ENCODE data around the gene VGLL4.
"Not testable (repeated sequence)": the region's sequence is repeated elsewhere in the genome, so short reads cannot be mapped to it uniquely, and the experiment has no call there.

Gene VGLL4

DNA sequence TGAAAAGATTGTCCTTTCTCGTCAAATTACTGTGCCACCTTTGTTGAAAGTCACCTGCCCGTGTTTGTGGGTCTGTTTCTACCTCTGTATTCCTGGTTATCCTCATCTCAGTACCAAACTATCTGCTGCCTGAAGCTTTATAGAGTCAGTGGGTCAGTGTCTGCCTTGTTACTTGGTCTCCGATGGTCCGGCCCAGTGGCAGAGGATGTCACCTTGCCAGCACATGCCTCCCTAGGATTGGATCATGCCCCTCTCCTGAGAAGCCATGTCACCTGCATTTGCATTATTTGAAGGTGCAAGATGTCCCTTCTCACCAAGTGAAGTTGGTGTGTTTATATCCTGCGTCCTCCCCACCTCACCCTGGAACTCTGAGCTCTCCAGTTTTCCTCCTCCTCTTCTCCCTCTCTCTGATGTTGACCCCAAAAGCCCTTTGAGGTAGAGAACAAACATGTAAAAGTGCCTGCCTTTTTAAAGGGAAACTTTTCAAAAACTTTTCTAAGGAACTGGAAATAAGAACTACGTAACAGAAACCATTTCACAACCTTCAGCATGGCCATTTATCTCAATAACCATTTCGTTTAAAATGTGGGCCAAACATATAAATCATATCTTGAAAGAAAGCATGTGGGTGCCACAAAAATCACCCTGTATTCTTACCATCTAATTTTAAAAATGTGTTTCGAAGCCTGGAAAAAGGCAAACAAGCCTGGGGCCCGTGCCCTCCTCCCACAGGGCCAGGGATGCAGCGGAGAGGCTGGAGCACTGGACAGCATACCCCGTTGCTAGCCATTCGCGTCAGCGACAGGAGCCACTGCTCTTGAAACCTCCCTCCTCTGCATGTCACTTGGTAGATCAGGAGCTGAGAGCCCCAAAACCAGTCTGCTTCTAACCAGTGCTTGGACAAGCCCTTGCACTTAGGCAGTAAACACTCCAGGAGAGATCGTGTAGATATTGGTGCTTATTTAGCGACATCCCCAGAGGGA, 102.1 kb downstream of the VGLL4 start:
- Mint-ChIP-seq H3K27ac (no peak overlapping the region), H3K4me1 (peaks cover 12% of the 10 kb centered on the region), H3K9me3 (no peaks in the 10 kb centered on the region), H3K4me3 (no peak overlapping the region), H3K27me3 (no peaks in the 10 kb centered on the region), H3K36me3 (peaks cover 25% of the 10 kb centered on the region)
- no peak for ATAC-seq

GRCh38 chr3:11539677-11540076, 104.0 kb downstream of the VGLL4 start:
- Mint-ChIP-seq H3K9me3 (no peaks in the 10 kb centered on the region), H3K4me3 (no peak overlapping the region), H3K4me1 (peaks cover 12% of the 10 kb centered on the region), H3K27ac (no peak overlapping the region), H3K27me3 (no peaks in the 10 kb centered on the region), H3K36me3 (peaks cover 25% of the 10 kb centered on the region)
- no peak for ATAC-seq

GRCh38 chr3:11539218-11539617, 104.5 kb downstream of the VGLL4 start:
- Mint-ChIP-seq H3K4me3 (no peak overlapping the region), H3K27ac (no peak overlapping the region), H3K27me3 (no peaks in the 10 kb centered on the region), H3K9me3 (no peaks in the 10 kb centered on the region), H3K4me1 (peaks cover 12% of the 10 kb centered on the region), H3K36me3 (peaks cover 26% of the 10 kb centered on the region)
- no peak for ATAC-seq

GRCh38 chr3:11538581-11538980, 105.1 kb downstream of the VGLL4 start:
- H3K4me1 Mint-ChIP-seq = peaks cover 12% of the 10 kb centered on the region
- ATAC-seq = no peak
- no peaks in the 10 kb centered on the region for H3K27me3 Mint-ChIP-seq
- peaks cover 30% of the 10 kb centered on the region for H3K36me3 Mint-ChIP-seq
- no peak overlapping the region for H3K4me3 Mint-ChIP-seq
- H3K9me3 Mint-ChIP-seq = no peaks in the 10 kb centered on the region
- H3K27ac Mint-ChIP-seq = no peak overlapping the region

DNA sequence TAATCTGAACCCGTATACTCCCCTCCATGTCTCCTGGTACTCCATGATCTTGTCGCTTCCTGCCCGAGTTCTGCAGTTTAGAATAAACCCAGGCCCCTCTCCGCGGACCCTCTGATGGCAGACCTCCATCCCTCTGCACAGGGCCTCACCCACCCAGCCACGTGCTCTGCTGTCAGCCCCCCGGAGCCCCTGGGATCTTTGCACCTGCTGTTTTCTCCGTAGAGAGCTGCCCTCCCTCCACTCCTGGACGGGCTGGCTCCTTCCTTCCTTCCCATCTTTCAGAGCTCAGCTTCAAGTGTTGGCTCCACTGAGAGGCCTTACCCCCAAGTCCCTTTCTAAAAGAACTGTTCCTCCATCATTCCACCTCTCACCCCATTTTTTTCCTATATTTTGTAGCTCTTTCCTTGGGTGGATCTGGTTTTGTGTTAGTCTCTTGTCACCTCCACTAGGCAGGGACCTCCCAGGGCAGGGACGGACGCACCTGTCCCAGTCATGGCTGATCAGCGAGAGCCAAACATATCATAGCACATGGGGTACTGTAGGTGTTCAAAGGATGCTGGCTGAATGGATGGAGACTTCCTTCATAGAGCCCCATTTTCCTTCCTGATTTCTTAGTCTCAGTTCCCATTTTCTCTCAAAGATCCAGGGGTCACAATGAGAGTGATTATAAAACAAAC, 106.6 kb downstream of the VGLL4 start:
- Mint-ChIP-seq H3K27ac (no peak overlapping the region), H3K4me1 (peaks cover 12% of the 10 kb centered on the region), H3K36me3 (peaks cover 33% of the 10 kb centered on the region), H3K4me3 (no peak overlapping the region), H3K27me3 (no peaks in the 10 kb centered on the region), H3K9me3 (no peaks in the 10 kb centered on the region)
- no peak for ATAC-seq

DNA sequence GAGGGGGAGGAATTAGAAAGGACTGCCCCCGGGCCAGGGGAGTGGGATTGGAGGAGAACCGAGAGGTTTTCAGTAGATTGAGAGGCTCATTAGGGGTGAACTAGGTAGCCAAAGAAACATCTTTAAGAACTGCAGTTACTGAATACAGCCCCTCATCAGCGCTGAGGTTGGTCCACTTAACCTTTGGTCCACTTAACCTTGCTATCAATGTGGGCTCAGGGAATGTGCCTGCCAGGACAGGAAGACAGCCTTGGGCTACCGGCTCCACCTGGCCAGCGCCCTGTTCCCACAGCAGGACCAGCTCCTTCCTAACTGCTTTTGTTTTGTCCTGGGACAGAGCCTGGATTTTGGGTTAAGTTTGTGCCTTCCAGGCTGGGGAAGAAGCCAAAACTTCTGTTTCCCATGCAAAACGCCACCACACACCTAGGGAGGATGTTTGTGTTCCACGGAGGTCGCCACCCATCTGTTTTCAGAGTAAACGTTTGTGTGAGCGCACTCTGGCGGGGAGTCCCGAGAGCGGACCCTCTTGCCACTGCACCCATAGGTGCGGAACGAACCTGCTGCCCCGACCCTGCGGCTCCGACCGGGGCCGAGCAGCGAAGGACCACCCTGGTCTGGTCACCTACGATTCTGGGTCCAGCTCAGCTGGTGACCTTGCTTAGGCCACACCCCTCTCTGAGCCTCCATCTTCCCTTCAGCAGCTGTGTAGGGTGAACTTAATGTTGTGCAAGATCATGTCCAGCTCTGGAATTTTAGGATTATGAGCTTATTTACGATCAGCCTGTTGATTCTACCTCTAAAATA, 107.4 kb downstream of the VGLL4 start:
- no peak overlapping the region for H3K27ac Mint-ChIP-seq

DNA sequence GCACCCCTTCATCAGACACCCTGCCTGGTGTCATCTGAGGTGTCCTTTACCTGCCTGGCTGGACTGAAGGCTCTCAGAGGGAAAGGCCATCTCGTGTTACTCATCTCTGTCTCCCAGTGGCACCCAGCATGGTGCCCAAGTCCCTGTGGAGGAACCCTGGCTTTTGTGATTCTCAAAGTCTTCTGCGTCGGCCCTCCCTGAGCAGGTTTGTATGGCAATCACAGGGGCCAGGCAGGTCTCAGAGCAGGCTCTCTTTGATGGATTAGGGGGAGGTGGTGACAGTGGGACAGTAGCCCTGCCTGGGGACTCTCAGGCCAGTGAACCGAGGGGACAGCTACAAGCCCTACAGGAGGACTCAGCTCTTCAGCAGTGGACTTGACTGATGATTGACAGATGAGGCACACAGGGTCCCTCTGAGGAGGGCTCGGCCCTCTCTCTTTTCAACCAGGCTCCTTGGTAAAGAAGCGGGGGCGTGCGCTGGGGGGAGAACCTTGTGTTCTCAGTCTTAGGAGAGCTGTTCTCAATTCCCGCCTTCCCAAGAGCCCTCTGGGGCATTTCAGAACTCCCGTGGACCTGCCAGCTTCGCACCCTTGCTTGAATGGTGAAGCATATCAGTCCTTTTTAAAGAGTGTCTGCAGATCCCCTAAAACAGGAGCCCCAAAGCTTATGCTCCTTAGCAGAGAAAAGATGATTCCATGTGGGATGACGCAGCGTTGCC, 108.3 kb downstream of the VGLL4 start:
- Mint-ChIP-seq H3K9me3 (no peaks in the 10 kb centered on the region), H3K36me3 (peaks cover 30% of the 10 kb centered on the region), H3K27ac (no peak overlapping the region), H3K4me3 (no peak overlapping the region), H3K27me3 (no peaks in the 10 kb centered on the region), H3K4me1 (peaks cover 8% of the 10 kb centered on the region)
- ATAC-seq = no peak

More for the DNA sequence above, 107.4 kb downstream of the VGLL4 start:
- Mint-ChIP-seq H3K36me3 (peaks cover 30% of the 10 kb centered on the region), H3K4me3 (no peak overlapping the region), H3K9me3 (no peaks in the 10 kb centered on the region), H3K4me1 (peaks cover 8% of the 10 kb centered on the region), H3K27me3 (no peaks in the 10 kb centered on the region)
- ATAC-seq = no peak

- no peak overlapping the region for H3K27ac Mint-ChIP-seq
Observed at GRCh38 chr3:11534793-11535101, 109.0 kb downstream of the VGLL4 start.

GRCh38 chr3:11534011-11534792, 109.5 kb downstream of the VGLL4 start:
- no peak overlapping the region for H3K4me3 Mint-ChIP-seq
- H3K27ac Mint-ChIP-seq = no peak overlapping the region
- H3K27me3 Mint-ChIP-seq = no peaks in the 10 kb centered on the region
- no peak for ATAC-seq
- peaks cover 8% of the 10 kb centered on the region for H3K4me1 Mint-ChIP-seq
- peaks cover 21% of the 10 kb centered on the region for H3K36me3 Mint-ChIP-seq
- no peaks in the 10 kb centered on the region for H3K9me3 Mint-ChIP-seq

More at GRCh38 chr3:11534793-11535101, 109.0 kb downstream of the VGLL4 start:
- Mint-ChIP-seq H3K36me3 (peaks cover 26% of the 10 kb centered on the region), H3K27me3 (no peaks in the 10 kb centered on the region), H3K9me3 (no peaks in the 10 kb centered on the region), H3K4me3 (no peak overlapping the region), H3K4me1 (peaks cover 8% of the 10 kb centered on the region)
- no peak for ATAC-seq

GRCh38 chr3:11532931-11533391, 110.8 kb downstream of the VGLL4 start:
- Mint-ChIP-seq H3K27me3 (no peaks in the 10 kb centered on the region), H3K9me3 (no peaks in the 10 kb centered on the region), H3K4me1 (peaks cover 8% of the 10 kb centered on the region), H3K27ac (no peak overlapping the region), H3K36me3 (peaks cover 28% of the 10 kb centered on the region), H3K4me3 (no peak overlapping the region)
- ATAC-seq = no peak

DNA sequence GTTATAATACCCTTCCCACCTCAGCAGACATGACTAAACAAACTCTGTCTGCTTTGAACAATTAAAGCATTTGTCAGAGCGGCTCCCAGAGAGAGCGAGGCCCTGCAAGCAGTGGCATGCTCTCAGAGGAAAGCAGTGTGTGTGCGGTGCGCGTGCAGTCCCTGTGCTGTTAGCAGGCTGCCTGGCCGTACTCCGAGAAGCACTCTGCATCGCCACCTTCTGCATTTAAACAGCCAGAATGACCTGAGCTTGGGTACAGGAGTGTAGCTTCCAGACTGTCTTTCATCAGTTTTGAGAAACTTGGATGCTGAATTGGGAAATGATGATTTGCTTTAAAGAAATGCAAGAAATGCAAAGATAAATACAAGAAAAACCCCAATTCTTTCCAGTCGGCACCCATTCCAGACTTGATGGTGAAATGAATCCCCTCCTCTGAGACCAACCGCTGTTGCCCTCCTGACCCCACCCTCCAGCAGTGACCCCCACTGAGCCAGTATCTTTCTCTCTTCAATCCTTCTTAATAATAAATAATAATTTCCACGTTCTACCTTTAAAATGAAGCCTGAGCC, 113.5 kb downstream of the VGLL4 start:
- Mint-ChIP-seq H3K27me3 (no peaks in the 10 kb centered on the region), H3K4me1 (no peaks in the 10 kb centered on the region), H3K4me3 (no peak overlapping the region), H3K36me3 (peaks cover 30% of the 10 kb centered on the region), H3K27ac (no peak overlapping the region), H3K9me3 (peaks cover 2% of the 10 kb centered on the region)
- no peak for ATAC-seq

DNA sequence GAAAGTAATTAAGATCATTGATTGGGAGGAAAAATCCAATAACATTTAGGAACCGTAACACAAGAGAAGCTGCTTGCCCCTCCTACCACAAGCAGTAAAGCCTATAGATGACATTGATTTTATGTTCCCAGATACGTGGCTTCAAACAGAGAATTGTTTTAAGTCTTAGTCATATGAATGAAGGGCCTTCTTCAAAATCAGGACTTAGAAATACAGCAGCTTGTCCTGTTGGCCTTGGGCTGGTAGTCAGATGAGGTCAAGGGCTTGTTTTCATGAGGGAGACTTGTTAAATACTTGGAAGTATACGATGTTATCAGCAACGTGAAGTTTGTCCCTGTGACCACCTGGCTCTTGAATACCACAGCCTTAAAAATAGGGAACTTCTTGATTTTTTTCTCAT, 114.4 kb downstream of the VGLL4 start:
- H3K27me3 Mint-ChIP-seq = no peaks in the 10 kb centered on the region
- no peaks in the 10 kb centered on the region for H3K4me1 Mint-ChIP-seq
- H3K4me3 Mint-ChIP-seq = no peak overlapping the region
- no peak overlapping the region for H3K27ac Mint-ChIP-seq
- no peak for ATAC-seq
- peaks cover 2% of the 10 kb centered on the region for H3K9me3 Mint-ChIP-seq
- H3K36me3 Mint-ChIP-seq = peaks cover 29% of the 10 kb centered on the region

DNA sequence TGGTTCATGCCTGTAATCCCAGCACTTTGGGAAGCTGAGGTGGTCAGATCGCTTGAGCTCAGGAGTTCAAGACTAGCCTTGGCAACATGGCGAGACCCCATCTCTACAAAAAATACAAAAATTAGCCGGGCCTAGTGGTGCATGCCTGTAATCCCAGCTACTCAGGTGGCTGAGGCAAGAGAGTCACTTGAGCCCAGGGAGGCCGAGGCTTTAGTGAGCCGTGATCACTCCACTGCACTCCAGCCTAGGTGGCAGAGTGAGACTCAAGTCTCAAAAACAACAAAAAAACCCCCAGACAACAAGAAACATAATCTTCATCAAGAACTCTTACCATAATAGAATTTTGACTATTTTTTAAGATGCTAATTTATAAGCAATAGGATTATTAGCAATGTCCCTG, 117.6 kb downstream of the VGLL4 start:
- H3K4me1 Mint-ChIP-seq, ATAC-seq, H3K4me3 Mint-ChIP-seq, H3K27ac Mint-ChIP-seq, H3K9me3 Mint-ChIP-seq, H3K27me3 Mint-ChIP-seq: not testable (repeated sequence)
- peaks cover 21% of the 10 kb centered on the region for H3K36me3 Mint-ChIP-seq

- H3K4me3 Mint-ChIP-seq = no peak overlapping the region
- no peaks in the 10 kb centered on the region for H3K4me1 Mint-ChIP-seq
- no peaks in the 10 kb centered on the region for H3K27me3 Mint-ChIP-seq
- ATAC-seq = no peak
- H3K27ac Mint-ChIP-seq = no peak overlapping the region
- H3K36me3 Mint-ChIP-seq = peaks cover 29% of the 10 kb centered on the region
- peaks cover 2% of the 10 kb centered on the region for H3K9me3 Mint-ChIP-seq
Observed at GRCh38 chr3:11523572-11524101, 120.1 kb downstream of the VGLL4 start.
